GM12801 (cell line): Measurements from ENCODE around the gene DCD.

ENCODE experiments used
- CTCF ChIP-seq: IDR thresholded peaks from one replicate; pipeline ENCODE4 v1.5.1; 2011; ENCODE audit warnings: control low read depth; ENCODE audit not compliant: insufficient read length; ENCODE audit errors: extremely low read depth

The DCD gene

DNA sequence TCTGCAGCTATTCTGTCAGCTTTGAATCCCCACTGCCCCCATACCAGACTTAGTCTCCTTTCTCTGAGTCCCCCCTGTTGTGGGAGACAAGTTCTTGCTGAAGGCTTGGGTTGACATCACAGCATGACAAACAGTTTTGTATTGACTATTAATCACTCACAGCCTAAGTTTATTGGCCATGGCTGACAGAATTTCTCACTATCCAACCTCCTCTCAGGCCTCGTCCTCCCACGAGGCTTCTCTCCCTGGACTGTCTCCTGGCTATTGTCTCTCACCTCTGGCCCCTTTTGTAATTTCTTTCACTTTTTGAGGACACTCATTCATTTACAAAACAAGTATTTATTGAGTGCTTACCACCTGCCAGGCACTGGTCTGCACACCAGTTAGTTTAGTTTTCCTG lies 35.2 kb upstream of the DCD start:
- TF ChIP-seq CTCF, result no peak

DNA sequence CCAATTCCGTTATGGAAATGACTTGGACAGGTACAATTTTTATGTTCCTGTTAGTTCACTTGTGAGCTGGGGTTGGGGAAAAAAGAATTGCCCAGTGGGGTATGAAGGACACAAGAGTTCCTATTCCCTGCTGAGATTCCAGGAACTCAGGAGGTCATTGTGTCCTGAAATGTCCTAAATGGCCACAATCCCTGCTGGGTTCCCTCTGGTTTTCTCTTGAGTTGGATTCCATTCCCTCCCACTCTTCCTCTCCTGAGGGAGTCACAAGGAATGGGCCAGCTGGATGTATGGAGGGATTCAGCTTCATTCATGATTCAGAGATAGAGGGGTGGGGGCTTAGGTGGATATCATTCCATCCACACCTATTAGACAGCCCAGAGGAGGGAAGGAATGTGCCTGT lies 34.5 kb upstream of the DCD start:
- no peak for TF ChIP-seq CTCF

DNA sequence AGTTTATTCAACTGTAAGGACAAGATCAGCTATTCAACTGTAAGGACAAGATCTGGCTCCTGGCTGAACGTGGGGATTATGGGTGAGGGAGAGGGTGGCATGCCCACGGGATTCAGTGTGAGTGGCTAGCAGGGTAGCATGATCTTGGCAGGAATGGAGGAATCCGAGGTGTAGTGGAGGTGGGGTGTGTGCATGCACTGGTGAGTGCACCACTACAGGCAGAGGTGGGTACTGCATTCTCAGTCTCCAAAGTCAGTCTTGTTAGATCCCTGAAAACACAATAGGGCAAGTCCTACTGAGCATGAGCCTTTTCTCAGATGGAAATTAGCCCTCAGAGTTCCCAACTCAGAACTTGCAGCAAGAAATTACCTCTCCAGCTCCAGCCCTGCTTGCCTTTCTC lies 32.2 kb upstream of the DCD start:
- TF ChIP-seq CTCF, result no peak

DNA sequence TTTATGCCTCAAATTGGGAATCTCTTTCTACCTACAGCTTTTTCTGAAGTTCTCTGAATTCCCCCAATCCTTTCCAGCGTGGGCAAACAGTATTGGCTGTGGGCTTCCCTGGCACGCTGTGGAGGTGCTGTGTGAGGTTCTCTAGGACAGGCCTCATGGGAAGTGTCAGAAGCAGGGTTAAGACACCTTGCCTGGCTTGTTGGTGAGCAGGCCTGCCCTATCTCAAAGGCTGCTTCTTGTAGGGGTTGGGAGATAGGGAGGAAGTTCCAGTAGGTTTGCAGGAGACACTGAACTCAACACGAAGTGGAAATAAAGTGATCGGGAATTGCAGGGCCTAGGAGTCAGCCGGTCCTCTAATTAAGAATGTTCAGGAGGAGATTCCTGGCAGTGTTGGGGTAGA lies 30.0 kb upstream of the DCD start:
- TF ChIP-seq CTCF, result no peak

DNA sequence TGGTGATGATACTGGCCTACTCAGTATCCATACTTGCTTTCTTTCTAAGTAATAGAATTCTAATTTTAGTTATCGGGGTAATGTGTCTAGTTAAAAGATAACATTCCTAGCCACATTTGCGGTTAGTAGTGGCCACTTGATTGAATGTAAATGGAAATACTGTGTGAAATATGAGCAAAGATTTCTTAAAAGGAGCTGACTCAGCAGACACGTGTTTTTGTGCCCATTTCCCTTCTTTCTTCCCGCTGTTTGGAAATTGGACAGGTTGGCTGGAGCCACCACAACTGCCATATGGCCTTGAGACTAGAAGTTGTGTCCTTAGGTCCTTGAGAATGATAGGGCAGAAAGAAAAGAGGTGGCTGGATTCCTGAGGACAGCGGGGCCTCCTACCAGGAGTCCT lies 19.8 kb upstream of the DCD start:
- no peak for TF ChIP-seq CTCF

DNA sequence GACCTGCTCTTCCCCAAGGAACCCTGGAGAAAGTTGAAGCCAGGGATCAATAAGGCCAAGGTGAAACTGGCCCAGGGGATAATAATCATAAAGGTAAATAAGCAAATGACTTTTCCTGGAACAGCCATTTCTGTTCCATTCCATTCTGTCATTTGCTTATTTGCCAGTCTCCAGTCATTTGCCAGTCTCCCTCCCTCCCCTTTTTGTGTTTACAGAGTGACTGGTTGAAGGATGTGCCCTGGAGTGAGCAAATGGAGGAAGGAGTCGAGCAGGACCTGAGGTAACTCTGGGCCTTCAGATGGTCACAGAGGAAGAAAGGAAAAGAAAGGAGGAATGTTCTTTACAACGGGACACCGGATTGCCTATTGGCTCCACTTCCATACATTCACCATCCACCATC lies 17.8 kb upstream of the DCD start:
- no peak for TF ChIP-seq CTCF

DNA sequence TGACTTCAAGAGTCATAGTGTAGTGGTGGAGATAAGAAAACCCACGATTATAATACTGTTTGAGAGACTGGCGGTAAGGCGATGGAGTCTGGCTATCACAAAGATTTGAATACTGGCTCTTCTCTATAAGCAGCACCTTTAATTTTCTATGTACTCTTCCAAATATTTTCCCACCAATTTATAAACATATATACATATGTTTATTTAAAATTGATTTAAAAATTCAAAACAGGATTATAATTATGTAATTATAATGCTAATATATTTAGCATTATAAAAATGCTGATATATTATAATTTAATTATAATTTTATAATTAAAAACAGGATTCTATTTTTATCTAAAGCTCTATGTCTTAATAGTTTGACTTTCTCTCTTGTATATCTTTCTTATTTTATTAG lies 15.4 kb upstream of the DCD start:
- no peak for TF ChIP-seq CTCF

DNA sequence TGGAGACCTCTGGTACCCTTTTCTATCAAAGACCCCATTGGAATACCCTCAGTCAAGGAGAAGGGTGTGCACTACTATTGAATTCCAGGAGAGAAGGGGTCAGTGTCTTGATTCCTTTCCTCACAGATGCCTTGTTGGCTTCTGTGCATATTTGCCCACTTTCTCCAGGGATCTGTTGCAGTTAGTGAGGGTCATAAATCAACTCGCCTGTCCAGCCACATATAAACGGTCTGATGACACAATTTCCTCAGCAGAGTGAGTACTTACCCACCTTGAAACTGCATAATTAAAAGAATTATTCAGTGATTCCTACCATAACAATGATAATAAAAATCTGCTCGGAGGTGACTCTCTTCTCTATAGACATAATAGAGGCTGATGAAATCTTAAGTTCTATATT lies 13.9 kb upstream of the DCD start:
- TF ChIP-seq CTCF, result no peak
